Measurements from ENCODE around the gene AJUBA.

The AJUBA gene

DNA sequence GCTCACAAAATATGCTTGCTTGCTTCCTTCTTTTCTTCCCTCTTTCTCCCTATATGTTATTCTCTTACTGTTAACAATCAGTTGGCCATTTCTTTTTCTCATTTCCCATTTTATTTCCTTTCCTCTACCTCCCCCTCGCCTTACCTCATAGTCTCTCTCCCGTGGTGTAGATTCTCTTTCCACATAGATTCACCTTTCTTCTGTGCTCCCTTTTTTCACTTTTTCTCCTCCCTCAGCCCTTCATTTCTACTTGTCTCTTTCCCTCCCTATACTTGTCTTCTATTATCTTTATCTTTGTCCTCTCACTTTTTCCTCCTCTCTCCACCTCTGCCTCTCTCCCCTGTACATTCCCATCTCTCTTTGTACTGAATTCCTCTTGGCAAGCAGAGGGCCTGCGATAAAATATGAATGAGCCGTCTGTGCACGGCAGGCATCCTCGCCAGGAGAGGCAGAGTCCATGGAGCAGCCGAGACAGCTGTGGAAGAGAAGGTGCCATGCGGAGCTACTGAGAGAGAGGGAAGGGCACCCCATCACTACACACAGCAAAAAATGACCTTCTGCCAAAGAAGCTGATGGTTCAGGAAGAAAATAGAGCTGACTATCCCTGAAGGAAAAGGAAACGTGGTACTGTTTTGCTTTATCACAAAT is 15.4 kb upstream of the AJUBA start:
- no peak for DNase-seq (ENCODE audit: low read depth)
- no peak overlapping the region for H3K4me3 ChIP-seq (ENCODE audit: low read depth, low read length)
- TF ChIP-seq, protein P1, sequence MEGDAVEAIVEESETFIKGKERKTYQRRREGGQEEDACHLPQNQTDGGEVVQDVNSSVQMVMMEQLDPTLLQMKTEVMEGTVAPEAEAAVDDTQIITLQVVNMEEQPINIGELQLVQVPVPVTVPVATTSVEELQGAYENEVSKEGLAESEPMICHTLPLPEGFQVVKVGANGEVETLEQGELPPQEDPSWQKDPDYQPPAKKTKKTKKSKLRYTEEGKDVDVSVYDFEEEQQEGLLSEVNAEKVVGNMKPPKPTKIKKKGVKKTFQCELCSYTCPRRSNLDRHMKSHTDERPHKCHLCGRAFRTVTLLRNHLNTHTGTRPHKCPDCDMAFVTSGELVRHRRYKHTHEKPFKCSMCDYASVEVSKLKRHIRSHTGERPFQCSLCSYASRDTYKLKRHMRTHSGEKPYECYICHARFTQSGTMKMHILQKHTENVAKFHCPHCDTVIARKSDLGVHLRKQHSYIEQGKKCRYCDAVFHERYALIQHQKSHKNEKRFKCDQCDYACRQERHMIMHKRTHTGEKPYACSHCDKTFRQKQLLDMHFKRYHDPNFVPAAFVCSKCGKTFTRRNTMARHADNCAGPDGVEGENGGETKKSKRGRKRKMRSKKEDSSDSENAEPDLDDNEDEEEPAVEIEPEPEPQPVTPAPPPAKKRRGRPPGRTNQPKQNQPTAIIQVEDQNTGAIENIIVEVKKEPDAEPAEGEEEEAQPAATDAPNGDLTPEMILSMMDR (IDR thresholded peaks at IDR 0.05; ENCODE audit: insufficient read depth, low read depth, low read length, missing control alignments): no peak

DNA sequence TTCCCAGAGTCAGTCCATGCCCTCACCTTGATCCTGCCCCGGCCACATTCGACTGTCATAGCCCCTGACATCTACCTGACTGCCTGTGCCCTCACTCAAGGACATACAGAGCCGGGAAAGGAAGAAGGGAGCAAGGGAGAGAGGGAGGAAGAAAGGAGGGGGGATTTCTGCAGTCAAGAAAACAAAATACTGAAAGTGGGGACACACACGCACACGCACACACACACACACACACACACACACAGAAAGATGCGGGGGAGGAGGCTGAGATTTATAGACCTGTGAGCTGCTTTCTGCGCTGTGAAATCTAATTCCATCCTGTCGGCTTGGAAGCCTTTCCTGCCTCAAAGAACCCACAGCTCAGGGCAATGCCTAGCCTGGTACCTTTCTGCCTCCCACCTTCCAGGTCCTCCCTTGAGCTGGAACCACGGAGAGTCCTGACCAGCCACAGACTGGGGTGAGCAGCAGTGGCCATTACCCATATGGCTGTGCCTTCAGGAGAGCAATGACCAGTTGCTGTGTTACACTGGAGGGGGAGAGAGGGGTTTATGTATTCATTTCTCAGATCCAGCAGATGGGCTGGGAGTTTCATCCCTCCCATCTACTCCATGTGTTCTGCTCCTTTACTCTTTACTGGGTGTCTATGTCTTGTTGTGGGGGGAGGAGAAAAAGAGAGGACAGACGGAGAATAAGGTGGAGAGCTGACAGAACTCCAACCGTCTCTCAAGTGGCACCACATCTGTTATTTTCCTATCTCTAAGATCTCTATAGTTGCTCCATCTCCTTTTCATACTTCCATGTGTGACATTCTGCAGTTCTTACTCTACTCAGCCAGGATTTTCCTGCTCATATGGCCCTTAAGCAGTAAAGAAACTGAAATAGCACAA is 14.7 kb upstream of the AJUBA start:
- DNase-seq (ENCODE audit: low read depth): no peak
- H3K4me3 ChIP-seq (ENCODE audit: low read depth, low read length): no peak overlapping the region
- TF ChIP-seq, protein P1 (IDR thresholded peaks at IDR 0.05; ENCODE audit: insufficient read depth, low read depth, low read length, missing control alignments): no peak

DNA sequence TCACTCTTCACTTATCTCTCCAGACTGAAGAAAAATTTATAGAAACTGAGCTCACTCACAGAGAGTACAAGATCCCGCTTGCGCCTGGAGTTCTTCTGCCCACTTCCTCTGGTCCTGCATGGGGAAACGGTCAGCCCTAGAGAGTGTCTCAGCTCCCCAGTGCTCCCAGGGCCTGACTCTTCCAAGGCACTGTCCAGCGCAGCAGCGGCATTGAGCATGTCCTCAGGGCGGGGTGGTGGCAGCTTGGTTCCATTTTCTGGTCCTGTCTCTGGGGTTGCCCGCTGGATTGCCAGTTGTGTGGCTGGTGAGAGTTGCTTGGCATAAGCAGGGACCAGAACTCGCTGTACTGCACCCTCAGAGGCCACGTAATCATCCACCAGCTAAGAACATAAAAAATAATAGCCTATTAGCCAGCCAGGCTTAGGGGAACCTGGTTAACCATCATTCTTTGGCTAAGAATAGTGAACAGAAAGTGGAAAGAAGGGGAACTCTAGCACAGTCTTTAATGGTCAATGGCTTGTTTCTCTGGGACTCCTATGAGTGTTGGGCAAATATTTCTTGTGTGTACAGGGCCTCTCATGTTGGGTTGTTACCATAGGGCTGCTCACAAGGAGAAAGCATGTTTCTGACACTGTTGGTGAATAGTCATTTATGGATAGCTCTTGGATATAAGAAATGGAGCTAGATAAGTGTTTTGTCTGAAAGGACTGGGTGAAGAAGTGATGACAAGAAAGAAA is 13.7 kb upstream of the AJUBA start:
- DNase-seq (ENCODE audit: low read depth): no peak
- TF ChIP-seq, protein P1 (IDR thresholded peaks at IDR 0.05; ENCODE audit: insufficient read depth, low read depth, low read length, missing control alignments): no peak
- no peak overlapping the region for H3K4me3 ChIP-seq (ENCODE audit: low read depth, low read length)

DNA sequence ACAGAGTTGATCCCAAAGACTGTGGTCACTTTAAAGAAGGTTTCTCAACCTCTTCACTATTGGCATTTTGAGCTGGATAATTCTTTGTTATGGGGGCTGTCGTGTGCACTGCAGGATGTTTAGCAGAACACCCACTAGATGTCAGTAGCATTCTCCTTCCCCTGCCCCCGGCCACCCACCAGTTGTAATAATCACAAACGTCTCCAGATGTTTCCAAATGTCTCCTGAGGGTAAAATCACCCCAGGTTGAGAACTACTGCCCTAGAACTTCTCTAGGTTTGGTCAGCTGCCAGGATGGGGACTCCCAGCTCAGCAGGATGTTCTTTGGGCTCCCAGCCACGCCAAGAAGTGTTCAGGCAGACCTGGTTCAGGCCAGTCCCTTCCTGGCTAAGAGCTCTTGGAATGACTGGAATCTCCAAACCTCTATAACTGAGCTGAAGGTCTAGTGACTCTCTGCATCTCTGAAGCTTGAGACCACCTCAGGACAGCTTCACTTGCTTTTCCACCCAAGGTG is 12.5 kb upstream of the AJUBA start:
- peak; percentile 55 for DNase-seq (ENCODE audit: low read depth)
- TF ChIP-seq, protein P1 (IDR thresholded peaks at IDR 0.05; ENCODE audit: insufficient read depth, low read depth, low read length, missing control alignments): peak; percentile 60
- no peak overlapping the region for H3K4me3 ChIP-seq (ENCODE audit: low read depth, low read length)

DNA sequence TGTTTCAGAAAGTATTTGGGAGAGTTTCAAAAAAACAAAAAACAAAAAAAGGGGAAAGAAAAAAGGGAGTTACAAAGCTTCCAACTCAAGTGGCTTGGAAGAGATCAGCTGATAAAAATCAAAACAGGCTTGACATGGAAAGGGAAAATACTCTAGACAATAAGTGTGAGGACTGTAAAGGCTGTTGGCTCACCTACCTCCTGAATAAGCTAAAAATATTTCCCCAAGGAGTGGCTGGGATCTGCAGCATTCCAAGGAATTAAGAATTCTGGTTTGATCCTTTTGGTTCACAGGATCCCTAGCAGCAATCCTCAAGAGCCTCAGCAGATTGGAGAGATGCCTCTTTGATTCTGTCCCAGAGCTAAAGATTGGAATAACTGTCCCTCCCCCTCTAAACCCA is 11.2 kb upstream of the AJUBA start:
- no peak overlapping the region for H3K4me3 ChIP-seq (ENCODE audit: low read depth, low read length)
- no peak for DNase-seq (ENCODE audit: low read depth)
- TF ChIP-seq, protein P1 (IDR thresholded peaks at IDR 0.05; ENCODE audit: insufficient read depth, low read depth, low read length, missing control alignments): no peak

DNA sequence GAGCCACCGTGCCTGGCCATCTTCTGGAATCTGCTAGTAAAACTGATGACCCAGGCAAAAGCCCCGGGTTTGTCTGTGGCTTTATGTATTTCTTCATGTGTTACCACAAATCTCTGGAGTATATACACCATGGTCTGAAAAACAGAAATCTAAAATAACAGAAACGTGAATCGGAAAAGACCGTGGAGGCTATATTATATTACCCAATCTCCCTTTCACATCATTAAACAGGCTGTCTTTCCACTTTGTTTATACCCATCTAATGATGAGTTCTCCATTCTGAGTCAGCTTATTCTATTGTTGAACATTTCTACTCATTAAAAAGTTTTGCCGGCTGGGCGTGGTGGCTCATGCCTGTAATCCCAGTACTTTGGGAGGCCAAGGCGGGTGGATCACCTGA is 9.5 kb upstream of the AJUBA start:
- H3K4me3 ChIP-seq (ENCODE audit: low read depth, low read length): no peak overlapping the region
- DNase-seq (ENCODE audit: low read depth): no peak
- TF ChIP-seq, protein P1 (IDR thresholded peaks at IDR 0.05; ENCODE audit: insufficient read depth, low read depth, low read length, missing control alignments): no peak
